GOT3 (cell line): Measurements from ENCODE around the gene NIT1.

Experiments
- DNase-seq: peaks from one replicate; lab custom pipeline; 2025; ENCODE audit warnings: mixed read lengths; lab: John Stamatoyannopoulos, UW

NIT1 gene

GRCh38 chr1:161084597-161084988 is 33.3 kb upstream of the NIT1 start:
- no peak for DNase-seq

GRCh38 chr1:161085165-161085564 is 32.7 kb upstream of the NIT1 start:
- DNase-seq = no peak

DNA sequence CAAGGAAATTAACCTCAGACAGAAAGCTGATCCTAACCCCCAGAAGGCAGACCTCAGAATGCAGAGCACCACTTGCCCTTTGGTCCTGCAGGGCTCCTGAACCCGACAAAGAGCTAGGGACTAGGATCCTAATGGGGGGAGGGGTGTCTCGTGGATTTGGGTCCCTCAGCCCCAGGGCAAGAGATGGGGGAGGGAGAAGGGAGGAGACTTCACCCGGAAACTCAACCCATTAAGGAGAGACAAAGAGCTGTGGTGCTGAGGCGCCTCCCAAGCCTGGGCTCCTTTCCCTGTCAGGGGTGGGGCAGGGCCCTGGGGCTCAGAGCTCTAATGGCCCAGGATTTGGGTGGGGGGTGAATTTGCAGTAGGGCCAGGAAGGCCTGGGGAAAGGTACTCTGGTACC is 31.4 kb upstream of the NIT1 start:
- no peak for DNase-seq

- DNase-seq = no peak
Observed at GRCh38 chr1:161088587-161089110, 29.3 kb upstream of the NIT1 start.

DNA sequence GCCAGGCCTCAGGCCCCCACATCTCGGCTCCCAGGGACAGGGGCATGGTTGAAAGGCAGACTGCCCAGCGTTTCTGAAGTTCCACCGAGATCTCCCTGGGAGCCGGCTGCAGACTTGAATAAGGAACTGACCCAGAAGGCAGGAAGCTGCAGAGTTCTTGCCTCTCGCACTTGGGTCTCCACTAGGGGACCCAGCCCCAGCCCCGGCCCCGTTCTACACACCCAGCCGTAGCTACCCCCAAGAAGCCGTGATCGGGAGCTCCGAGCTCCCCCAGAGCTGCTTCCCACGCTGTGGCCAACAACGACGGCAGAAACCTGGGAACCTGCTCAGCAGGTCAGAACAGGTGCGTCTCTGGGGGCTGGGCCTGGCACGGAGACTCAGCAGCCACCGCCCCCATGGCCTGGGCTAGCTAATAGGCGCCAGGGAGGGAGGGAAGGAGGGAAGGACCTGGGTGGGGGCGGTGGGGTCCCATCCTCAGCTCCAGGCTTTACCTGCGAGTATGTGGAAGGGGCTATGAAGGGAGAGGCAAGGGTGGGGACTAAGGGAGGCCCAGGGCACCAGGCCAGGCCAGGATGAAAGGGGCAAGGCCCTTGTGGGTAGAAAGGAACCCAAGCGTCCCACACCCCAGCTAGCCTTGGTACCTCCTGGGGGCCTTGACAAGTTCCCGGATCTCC is 28.5 kb upstream of the NIT1 start, which contains the start of gene NECTIN4:
Gene NECTIN4, minus strand, starts transcription at position 308 of the 674 bp plus-strand sequence. Its CDS starts 262 bp downstream, at position 46.
- no peak for DNase-seq

DNA sequence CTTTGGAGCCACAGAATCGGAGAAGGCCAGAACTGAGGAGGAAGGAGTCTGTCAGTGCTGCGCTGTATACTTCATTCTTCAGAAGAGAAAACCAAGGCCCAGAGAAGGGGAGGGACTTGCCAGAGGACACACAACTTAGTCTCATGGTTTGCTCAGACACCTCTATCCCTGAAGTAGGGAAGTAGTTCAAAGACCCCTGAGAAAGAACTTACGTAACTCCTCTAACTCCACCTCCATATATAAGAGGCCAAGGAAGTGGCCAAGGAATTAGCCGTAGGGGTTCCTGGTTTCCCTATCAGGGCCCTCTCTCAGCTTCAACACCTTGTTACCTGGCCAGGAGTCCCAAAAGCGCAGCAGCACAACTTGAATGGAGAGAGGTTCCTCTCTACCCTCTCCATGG is 28.0 kb upstream of the NIT1 start:
- no peak for DNase-seq

- DNase-seq = no peak
Observed at GRCh38 chr1:161090617-161091016, 27.3 kb upstream of the NIT1 start.

- no peak for DNase-seq
Observed at GRCh38 chr1:161091093-161091492, 26.8 kb upstream of the NIT1 start.

DNA sequence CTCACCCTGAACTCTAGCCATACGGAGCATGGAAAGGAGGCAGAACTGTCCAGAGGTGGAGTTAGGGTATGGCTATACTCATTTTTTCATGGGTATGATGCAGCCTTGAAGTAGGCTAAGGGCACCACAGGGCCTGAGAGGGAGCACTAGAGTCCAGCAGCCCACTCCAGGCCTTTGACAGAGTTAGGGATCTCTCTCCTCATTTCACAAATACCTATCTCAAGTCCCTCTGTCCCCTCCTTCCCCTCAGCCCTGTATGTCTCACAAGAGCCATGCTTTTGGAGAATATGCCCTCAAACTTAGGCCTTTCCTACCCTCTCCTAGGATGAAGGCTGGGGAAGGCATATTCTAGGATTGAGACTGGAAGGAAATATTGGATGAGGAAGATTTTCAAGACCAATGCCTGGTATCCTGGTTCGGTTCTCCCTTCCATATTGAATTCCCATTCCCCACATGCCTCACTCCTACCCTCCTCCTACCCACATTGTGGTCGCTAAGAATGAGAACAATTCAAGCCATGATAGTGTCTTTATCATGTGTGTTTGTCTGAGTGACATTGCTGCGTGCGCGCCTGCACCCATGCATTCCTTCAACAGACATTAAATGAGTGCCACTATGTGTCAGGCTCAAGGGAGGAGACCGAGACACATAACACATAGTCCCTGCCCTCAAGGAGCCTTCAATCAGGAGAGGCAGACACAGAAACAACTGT is 26.0 kb upstream of the NIT1 start:
- no peak for DNase-seq

GRCh38 chr1:161092621-161093028 is 25.3 kb upstream of the NIT1 start:
- DNase-seq = no peak

DNA sequence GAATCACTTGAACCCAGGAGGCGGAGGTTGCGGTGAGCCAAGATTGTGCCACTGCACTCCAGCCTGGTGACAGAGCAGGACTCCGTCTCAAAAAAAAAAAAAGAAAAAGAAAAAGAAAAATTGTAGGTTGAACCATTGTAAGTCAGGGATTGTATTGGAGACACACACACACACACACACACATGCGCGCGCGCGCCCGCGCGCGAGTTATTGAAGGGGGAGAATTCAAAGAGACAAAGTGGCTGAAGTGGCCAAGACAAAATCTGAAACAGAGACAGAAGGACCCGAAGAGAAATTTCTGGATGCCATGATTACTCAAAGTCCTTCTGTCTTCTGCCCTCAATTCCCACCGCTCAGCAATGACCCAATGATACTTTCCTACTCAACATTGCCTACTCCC is 23.4 kb upstream of the NIT1 start:
- no peak for DNase-seq

GRCh38 chr1:161095230-161095629 is 22.7 kb upstream of the NIT1 start:
- no peak for DNase-seq

DNA sequence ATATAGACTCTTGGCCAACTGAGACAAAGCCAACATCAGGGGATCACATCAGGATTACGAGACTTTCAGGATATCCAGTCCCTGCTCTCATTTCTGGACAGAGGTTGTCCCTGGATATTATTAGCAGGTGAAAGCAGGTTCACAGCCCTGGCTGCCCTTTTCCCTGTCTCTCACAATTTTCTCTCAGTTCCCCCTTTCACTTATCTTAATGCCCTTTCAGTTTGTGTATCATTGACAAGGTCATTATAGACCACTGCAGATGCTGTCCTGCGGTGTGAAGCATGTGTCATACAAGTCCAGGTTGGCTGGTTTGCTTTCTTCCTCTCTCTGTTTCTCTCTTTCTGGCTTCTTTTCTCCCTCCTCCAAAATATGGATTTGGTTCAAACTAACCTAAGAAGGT is 21.9 kb upstream of the NIT1 start:
- no peak for DNase-seq

- no peak for DNase-seq
Observed at GRCh38 chr1:161096530-161096929, 21.4 kb upstream of the NIT1 start.

- peak; percentile 27 for DNase-seq
Observed at GRCh38 chr1:161098210-161099068, 19.5 kb upstream of the NIT1 start, which contains the start of gene KLHDC9. Gene KLHDC9, plus strand, starts transcription at chr1:161098361. Its CDS starts 175 bp downstream, at chr1:161098536.

DNA sequence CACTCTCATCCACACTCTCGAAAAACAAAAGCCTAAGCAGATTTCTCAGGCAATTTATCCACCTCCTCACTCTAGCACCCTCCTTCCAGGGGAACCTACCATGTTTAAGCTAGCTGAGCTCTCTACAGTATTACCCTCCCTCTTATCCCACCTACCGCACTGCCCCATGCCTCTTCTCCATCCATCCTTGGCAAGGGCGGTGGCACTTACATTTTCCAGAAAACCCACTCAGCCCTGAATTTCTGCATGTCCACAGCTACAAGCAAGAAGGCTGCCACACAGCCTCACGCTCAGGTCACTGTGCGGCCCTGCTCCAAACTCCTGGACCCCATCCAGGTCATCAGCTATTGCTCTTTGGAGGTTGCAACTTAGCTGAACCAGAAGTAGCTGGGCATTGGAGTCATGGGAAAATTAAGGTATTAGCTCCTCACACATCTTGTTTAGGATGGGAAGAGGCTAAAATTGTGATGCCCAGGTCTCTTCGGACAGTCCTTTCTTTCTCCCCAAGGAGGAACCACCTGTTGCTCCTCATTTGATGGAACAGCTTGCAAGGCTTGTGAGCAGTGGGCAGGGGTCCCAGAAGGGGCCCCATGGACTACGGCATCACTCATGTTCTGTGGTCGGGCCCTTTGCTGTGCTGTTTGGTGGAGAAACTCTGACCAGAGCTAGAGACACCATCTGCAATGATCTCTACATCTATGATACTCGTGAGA is 18.7 kb upstream of the NIT1 start:
- DNase-seq = no peak

DNA sequence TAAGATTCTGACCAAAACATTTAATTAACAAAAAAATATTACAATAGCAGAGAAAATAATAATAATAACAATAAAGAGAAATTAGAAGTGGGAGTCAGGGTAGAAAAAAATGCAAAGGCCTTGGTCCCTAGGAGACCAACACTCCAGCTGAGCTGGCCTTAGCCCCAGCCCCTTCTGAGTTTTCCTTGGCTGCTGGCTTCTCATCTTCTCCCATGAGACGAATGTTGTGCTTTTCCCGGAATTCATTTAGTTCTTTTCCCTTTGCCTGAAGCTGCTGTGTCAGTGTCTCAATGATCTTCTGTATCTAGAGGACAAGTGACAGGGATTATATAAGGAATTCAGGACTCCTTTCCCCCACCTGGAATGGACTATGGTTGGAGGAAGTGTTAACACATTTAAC is 17.3 kb upstream of the NIT1 start:
- DNase-seq = no peak

- DNase-seq = no peak
Observed at GRCh38 chr1:161106431-161106830, 11.5 kb upstream of the NIT1 start.

- DNase-seq = no peak
Observed at GRCh38 chr1:161111117-161111516, 6.8 kb upstream of the NIT1 start.

- no peak for DNase-seq
Observed at GRCh38 chr1:161111527-161111926, 6.4 kb upstream of the NIT1 start.

DNA sequence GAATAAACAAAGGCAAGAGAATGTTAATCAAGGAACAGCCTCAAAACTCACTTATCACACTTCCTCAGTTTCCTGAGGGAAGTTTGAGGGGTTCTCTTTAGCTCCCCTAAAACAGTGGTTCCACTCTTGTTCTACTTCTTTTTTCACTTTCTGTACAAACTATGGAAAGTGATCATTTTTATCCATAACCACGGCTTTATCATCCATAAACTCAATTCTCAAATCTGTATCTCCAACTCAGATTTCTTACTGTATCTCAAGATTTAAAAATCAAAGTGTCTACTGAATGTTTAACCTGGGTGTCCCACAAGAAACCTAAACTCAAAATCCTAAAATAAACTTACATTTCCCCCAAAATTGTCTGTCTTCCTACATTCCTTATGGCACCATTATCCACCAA is 4.0 kb upstream of the NIT1 start:
- no peak for DNase-seq

- no peak for DNase-seq
Observed at GRCh38 chr1:161114556-161114955, 3.3 kb upstream of the NIT1 start.
